ENCODE measurements around the gene COX17.

The COX17 gene

GRCh38 chr3:119649761-119650160, 27.4 kb downstream of the COX17 start:
- TF ChIP-seq, protein P1, sequence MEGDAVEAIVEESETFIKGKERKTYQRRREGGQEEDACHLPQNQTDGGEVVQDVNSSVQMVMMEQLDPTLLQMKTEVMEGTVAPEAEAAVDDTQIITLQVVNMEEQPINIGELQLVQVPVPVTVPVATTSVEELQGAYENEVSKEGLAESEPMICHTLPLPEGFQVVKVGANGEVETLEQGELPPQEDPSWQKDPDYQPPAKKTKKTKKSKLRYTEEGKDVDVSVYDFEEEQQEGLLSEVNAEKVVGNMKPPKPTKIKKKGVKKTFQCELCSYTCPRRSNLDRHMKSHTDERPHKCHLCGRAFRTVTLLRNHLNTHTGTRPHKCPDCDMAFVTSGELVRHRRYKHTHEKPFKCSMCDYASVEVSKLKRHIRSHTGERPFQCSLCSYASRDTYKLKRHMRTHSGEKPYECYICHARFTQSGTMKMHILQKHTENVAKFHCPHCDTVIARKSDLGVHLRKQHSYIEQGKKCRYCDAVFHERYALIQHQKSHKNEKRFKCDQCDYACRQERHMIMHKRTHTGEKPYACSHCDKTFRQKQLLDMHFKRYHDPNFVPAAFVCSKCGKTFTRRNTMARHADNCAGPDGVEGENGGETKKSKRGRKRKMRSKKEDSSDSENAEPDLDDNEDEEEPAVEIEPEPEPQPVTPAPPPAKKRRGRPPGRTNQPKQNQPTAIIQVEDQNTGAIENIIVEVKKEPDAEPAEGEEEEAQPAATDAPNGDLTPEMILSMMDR (IDR thresholded peaks at IDR 0.05), result no peak
- TF ChIP-seq ZFX (IDR thresholded peaks at IDR 0.05; ENCODE audit: borderline replicate concordance), result no peak
- H3K27ac ChIP-seq, result no peak overlapping the region

GRCh38 chr3:119647843-119648575, 29.2 kb downstream of the COX17 start:
- TF ChIP-seq ZFX (IDR thresholded peaks at IDR 0.05; ENCODE audit: borderline replicate concordance), result no peak
- TF ChIP-seq, protein P1 (IDR thresholded peaks at IDR 0.05), result no peak
- no peak overlapping the region for H3K27ac ChIP-seq

GRCh38 chr3:119647171-119647570, 30.0 kb downstream of the COX17 start:
- no peak overlapping the region for H3K27ac ChIP-seq
- no peak for TF ChIP-seq ZFX (IDR thresholded peaks at IDR 0.05; ENCODE audit: borderline replicate concordance)
- TF ChIP-seq, protein P1 (IDR thresholded peaks at IDR 0.05), result no peak

GRCh38 chr3:119645813-119646212, 31.4 kb downstream of the COX17 start:
- no peak overlapping the region for H3K27ac ChIP-seq
- no peak for TF ChIP-seq ZFX (IDR thresholded peaks at IDR 0.05; ENCODE audit: borderline replicate concordance)
- TF ChIP-seq, protein P1 (IDR thresholded peaks at IDR 0.05), result no peak

DNA sequence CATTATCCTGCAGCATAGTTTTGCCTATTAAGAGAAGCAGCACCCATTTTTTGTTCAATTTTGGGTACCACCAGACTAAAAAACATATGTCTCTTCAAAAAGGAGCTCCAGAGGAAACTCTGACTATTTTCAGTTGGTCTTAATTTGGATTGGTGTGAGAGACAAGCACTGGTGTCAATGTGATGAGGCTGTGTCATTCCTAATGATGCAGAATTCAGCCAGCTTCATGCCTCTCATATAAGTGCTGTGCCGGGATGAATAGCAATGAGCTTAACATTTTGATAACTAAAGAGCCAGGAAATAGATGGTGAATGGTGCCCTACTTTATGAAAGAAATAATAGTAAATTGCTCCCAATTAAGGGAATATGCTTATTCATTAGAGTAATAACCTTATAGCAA, 32.7 kb downstream of the COX17 start:
- TF ChIP-seq, protein P1 (IDR thresholded peaks at IDR 0.05), result no peak
- H3K27ac ChIP-seq, result no peak overlapping the region

DNA sequence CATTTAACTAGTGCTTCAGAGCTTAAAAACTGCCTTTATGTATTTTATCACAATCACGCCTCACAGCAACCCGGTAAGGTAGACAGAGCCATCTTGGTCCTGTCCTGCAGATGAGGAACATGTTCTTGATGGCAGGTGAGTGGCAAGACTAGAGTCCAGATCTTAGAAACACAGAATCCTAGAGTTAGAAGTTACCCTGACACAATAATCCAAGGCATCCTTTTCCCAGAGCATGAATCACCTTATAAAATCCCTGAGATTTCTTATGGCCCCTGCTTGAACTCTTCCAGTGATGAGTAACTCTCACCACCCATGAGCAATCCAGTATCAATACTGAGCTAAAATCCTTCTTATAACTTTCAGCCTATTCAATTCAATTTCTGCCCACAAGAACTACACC, 33.7 kb downstream of the COX17 start:
- H3K27ac ChIP-seq, result no peak overlapping the region
- TF ChIP-seq, protein P1 (IDR thresholded peaks at IDR 0.05), result no peak

GRCh38 chr3:119642746-119643473, 34.3 kb downstream of the COX17 start:
- TF ChIP-seq, protein P1 (IDR thresholded peaks at IDR 0.05), result no peak
- TF ChIP-seq ZFX (IDR thresholded peaks at IDR 0.05; ENCODE audit: borderline replicate concordance), result no peak
- H3K27ac ChIP-seq, result no peak overlapping the region
